ENCODE results near the gene PHTF2. TPM values are rescaled to one million over a fixed set of nuclear protein-coding genes. Genes with fewer than 3 reads are reported as not detected.

PHTF2 gene
- total RNA-seq, 1 donor from 2014 or later: 22.1 TPM

DNA sequence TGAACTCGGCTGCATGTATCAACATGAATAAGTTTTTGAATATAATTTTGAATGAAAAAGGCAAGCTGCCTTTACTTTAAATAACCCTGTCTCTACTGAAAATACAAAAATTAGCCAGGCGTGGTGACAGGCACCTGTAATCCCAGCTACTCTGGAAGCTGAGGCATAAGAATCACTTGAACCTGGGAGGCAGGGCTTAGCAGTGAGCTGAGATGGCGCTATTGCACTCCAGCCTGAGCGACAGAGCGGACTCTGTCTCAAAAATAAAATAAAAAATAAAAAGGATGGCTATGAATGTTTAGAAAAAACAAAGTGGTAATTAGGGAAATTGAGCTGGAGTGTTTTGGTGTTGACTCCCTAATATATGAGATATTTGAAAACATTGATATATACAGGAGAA, 133.3 kb downstream of the PHTF2 start:
- Histone ChIP-seq H3K36me3 (no peaks in the 10 kb centered on the region), H3K9me3 (replicated peaks) (no peaks in the 10 kb centered on the region), H3K27ac (replicated peaks) (no peak overlapping the region), H3K4me1 (no peaks in the 10 kb centered on the region), H3K4me3 (no peak overlapping the region), H3K27me3 (ENCODE audit: low read depth) (no peaks in the 10 kb centered on the region)
- no peak for DNase-seq
- no peak for TF ChIP-seq CTCF (IDR thresholded peaks at IDR 0.05; ENCODE audit: borderline replicate concordance)
- intact Hi-C loops (cut with micrococcal nuclease): no loop called here

DNA sequence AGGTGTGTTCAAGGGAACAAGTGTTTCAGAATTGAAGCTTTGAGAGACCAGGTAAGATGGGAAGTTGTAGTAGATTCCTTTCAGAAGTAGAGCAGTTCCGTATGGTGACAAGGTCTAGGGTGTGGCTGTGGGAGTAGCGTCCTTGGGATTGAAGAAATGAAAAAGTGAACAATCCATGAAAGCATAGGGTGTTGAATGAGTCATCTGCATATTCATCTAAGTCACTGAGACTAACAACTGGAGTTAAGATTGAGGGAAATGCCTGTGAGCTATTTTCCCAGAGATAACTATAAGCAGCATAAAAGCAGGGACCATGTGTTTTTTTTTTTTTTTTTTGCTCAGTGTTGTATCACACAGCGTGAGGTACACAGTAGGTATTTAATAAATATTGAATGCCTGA, 134.8 kb downstream of the PHTF2 start:
- no peaks in the 10 kb centered on the region for H3K4me1 ChIP-seq
- H3K4me3 ChIP-seq: no peak overlapping the region
- no peak overlapping the region for H3K27ac ChIP-seq (replicated peaks)
- intact Hi-C loops (cut with micrococcal nuclease): no loop called here
- no peaks in the 10 kb centered on the region for H3K9me3 ChIP-seq (replicated peaks)
- DNase-seq: no peak
- H3K36me3 ChIP-seq: no peaks in the 10 kb centered on the region
- no peaks in the 10 kb centered on the region for H3K27me3 ChIP-seq (ENCODE audit: low read depth)
- no peak for TF ChIP-seq CTCF (IDR thresholded peaks at IDR 0.05; ENCODE audit: borderline replicate concordance)

DNA sequence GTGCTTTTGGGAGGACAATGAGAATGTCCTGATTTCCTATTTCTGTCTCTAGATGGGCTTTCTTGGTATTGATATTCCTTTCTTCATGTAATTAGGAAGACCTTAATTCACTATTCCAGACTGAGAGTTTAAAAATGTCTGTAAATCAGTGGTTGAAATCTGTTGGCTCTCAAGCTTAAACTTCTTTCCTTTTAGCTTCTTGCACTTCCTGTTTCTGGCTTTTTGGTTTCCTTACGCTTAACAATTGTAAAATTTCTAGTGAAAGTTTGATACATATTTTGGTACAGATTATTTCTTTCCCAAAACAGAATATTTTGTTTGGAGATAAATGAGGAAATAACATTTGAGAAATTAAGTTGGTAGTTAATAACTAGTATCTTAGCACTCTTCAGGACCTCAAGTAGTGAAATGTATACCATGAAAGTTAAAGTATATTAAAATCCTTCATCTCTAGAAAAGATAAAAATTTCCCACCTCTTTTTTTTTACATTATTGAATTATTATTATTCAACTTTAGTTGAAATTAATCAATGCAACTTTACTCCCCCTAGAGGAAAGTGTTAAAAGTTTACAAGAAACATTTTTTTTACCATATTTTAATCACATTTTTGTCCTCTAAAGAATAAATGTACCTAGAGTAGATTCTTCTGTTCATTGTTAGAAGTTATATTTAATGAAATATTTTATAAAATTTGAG, 137.2 kb downstream of the PHTF2 start:
- Histone ChIP-seq H3K27me3 (ENCODE audit: low read depth) (no peaks in the 10 kb centered on the region), H3K9me3 (replicated peaks) (no peaks in the 10 kb centered on the region), H3K27ac (replicated peaks) (no peak overlapping the region), H3K4me3 (no peak overlapping the region), H3K4me1 (no peaks in the 10 kb centered on the region), H3K36me3 (no peaks in the 10 kb centered on the region)
- intact Hi-C loops (cut with micrococcal nuclease): no loop called here
- peak; percentile 37 for TF ChIP-seq CTCF (IDR thresholded peaks at IDR 0.05; ENCODE audit: borderline replicate concordance)
- no peak for DNase-seq

DNA sequence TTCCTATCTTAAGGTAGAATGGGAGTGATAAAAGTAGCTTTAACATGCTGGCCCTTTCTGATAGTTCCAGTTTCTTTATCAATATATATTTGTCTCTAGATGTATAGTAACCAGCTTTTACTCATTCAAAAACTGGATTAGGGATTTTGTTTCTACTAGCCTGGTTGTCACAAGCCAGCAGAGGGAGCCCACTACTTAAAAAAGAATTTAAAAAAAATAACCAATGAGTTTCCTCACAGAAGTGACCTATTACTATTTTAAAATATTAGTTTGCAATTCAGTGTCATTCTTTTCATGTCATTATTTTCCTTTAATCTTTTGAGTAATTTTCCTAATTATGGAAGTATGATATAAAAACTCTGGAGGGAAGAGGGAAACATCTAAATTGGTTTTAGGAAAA, 142.1 kb downstream of the PHTF2 start:
- H3K9me3 ChIP-seq (replicated peaks): no peaks in the 10 kb centered on the region
- H3K27ac ChIP-seq (replicated peaks): no peak overlapping the region
- H3K4me1 ChIP-seq: no peaks in the 10 kb centered on the region
- H3K4me3 ChIP-seq: no peak overlapping the region
- peak; percentile 72 for TF ChIP-seq CTCF (IDR thresholded peaks at IDR 0.05; ENCODE audit: borderline replicate concordance)
- H3K27me3 ChIP-seq (ENCODE audit: low read depth): no peaks in the 10 kb centered on the region
- peaks cover 7% of the 10 kb centered on the region for H3K36me3 ChIP-seq
- intact Hi-C loops (cut with micrococcal nuclease): no loop called here
- no peak for DNase-seq

DNA sequence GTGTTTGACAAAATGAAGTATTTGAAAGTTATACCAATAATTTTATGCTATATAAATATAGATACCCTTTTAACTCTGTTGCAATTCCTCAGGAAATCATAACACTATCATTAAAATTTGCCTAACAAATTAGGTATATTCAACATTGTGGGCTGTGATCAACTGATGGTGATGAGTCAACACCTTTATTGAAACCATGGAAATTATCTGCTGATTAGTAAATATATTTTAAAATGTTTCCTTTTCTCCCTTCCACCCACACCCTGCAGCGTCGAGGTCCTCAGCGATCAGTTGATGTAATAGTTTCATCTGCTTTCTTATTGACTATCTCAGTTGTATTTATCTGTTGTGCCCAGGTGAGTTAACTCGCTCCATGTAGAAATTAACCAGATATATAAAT, 143.9 kb downstream of the PHTF2 start:
- Histone ChIP-seq H3K9me3 (replicated peaks) (no peaks in the 10 kb centered on the region), H3K36me3 (peaks cover 7% of the 10 kb centered on the region), H3K4me3 (no peak overlapping the region), H3K4me1 (no peaks in the 10 kb centered on the region), H3K27ac (replicated peaks) (no peak overlapping the region), H3K27me3 (ENCODE audit: low read depth) (no peaks in the 10 kb centered on the region)
- DNase-seq: no peak
- no peak for TF ChIP-seq CTCF (IDR thresholded peaks at IDR 0.05; ENCODE audit: borderline replicate concordance)
- intact Hi-C loops (cut with micrococcal nuclease): no loop called here

Data from left ventricle myocardium inferior (tissue), 1 donor.